A549 (cell line): ENCODE data around the gene SSBP3. TPM values are rescaled to one million over a fixed set of nuclear protein-coding genes. Genes with fewer than 3 reads are reported as not detected.

Source experiments
- ATAC-seq, 2 experiments: fragments of 200-7000 bp in 1 of 2; fragments of >200 bp in 1 of 2; cut with Nextera tagmentation in 1 of 2; cut with Tn5 transposase in 1 of 2; 3 replicates each; pipeline versions ENCODE4 v1.8.0 to v1.9.1; 2018 to 2020; ENCODE audit warnings: mild to moderate bottlenecking in 1 of 2, moderate library complexity in 1 of 2
- CTCF ChIA-PET: fragments of 300-600 bp; sonication (Branson Sonifier 250); formaldehyde crosslinking; extraction: SDS; loops from one replicate; lab custom pipeline; 2021; ENCODE audit warnings: antibody characterized with exemption, inconsistent platforms; lab: Yijun Ruan, JAX
- POLR2A ChIA-PET: fragments of 350-600 bp; formaldehyde crosslinking; extraction: SDS; loops from one replicate; lab custom pipeline; 2021; ENCODE audit warnings: antibody characterized with exemption, inconsistent platforms; lab: Yijun Ruan, JAX
- DNase-seq, 2 experiments: peaks; one replicate each; pipeline versions ENCODE4 v3.0.0 to v3.0.0-alpha.2; 2011 to 2016; ENCODE audit warnings: low read depth in 1 of 2, low spot score in 1 of 2
- FAIRE-seq: peaks from 2 replicates; lab custom pipeline; 2011; peaks lifted over from hg19 to GRCh38; lab: Jason Lieb, UNC
- H3K27ac ChIP-seq, 2 experiments: fragments of >200 bp; sonication (Bioruptor Twin); formaldehyde crosslinking; 3 replicates each; pipeline ENCODE4 v1.5.1; 2016 to 2017
- H3K4me1 ChIP-seq: fragments of >200 bp; sonication (Bioruptor Twin); formaldehyde crosslinking; 3 replicates; pipeline ENCODE4 v1.6.1; 2016
- H3K4me2 ChIP-seq: fragments of >200 bp; sonication (Bioruptor Twin); formaldehyde crosslinking; 3 replicates; pipeline ENCODE4 v1.6.1; 2016
- H3K4me3 ChIP-seq: fragments of >200 bp; sonication (Bioruptor Twin); formaldehyde crosslinking; 3 replicates; pipeline ENCODE4 v1.5.1; 2016
- H3K9me3 ChIP-seq: fragments of >200 bp; sonication (Bioruptor Twin); formaldehyde crosslinking; 3 replicates; pipeline ENCODE4 v1.6.1; 2016
- ATOH8 ChIP-seq: fragments of 250-450 bp; sonication (Bioruptor Pico); IDR thresholded peaks from 2 replicates; pipeline ENCODE4 v1.5.0; 2020; ENCODE audit warnings: low read depth, mild to moderate bottlenecking, moderate library complexity
- BHLHE40 ChIP-seq: IDR thresholded peaks from 2 replicates; pipeline ENCODE4 v1.6.1; 2012; ENCODE audit warnings: low read depth, low read length, inconsistent platforms
- CEBPB ChIP-seq, 2 experiments: fragments of >200 bp in 1 of 2; sonication (Bioruptor Twin) in 1 of 2; formaldehyde crosslinking in 1 of 2; IDR thresholded peaks; 2 replicates each; pipeline ENCODE4 v1.6.1; 2012 to 2016
- CHD2 ChIP-seq: fragments of 150-350 bp; IDR thresholded peaks from 2 replicates; pipeline ENCODE4 v1.6.1; 2014; ENCODE audit warnings: low read length; ENCODE audit not compliant: partially characterized antibody
- ESRRA ChIP-seq: fragments of 150-350 bp; IDR thresholded peaks from 2 replicates; pipeline ENCODE4 v1.6.1; 2014; ENCODE audit warnings: mild to moderate bottlenecking, low read length, borderline replicate concordance
- FOSL2 ChIP-seq, 2 experiments: fragments of 450-650 bp in 1 of 2; fragments of >200 bp in 1 of 2; sonication (Bioruptor Twin) in 1 of 2; formaldehyde crosslinking; IDR thresholded peaks; 2 replicates each; pipeline versions ENCODE4 v1.5.0 to v1.6.1; 2016 to 2020; ENCODE audit warnings: mild to moderate bottlenecking in 1 of 2, moderate library complexity in 1 of 2
- HES2 ChIP-seq: fragments of >200 bp; sonication (Bioruptor Twin); formaldehyde crosslinking; IDR thresholded peaks from 2 replicates; pipeline ENCODE4 v1.6.1; 2016
- HOXB13 ChIP-seq: fragments of 250-450 bp; sonication (Bioruptor Pico); IDR thresholded peaks from 2 replicates; pipeline ENCODE4 v1.5.0; 2020; ENCODE audit warnings: low read depth, mild to moderate bottlenecking, moderate library complexity
- KDM5A ChIP-seq: fragments of 200-600 bp; sonication (generic); IDR thresholded peaks from 2 replicates; pipeline ENCODE4 v1.6.1; 2016; ENCODE audit warnings: antibody characterized with exemption, mild to moderate bottlenecking
- MAX ChIP-seq: IDR thresholded peaks from 2 replicates; pipeline ENCODE4 v1.6.1; 2012
- MAZ ChIP-seq: fragments of 150-350 bp; IDR thresholded peaks from 2 replicates; pipeline ENCODE4 v1.6.1; 2014; ENCODE audit warnings: antibody characterized with exemption, low read depth, low read length, borderline replicate concordance
- NPAS2 ChIP-seq: fragments of 250-450 bp; sonication (Bioruptor Pico); IDR thresholded peaks from 2 replicates; pipeline ENCODE4 v1.8.0; 2022; ENCODE audit warnings: mild to moderate bottlenecking, moderate library complexity, borderline replicate concordance
- NR3C1 ChIP-seq: fragments of >200 bp; sonication (Bioruptor Twin); formaldehyde crosslinking; IDR thresholded peaks from 3 replicates; pipeline ENCODE4 v1.6.1; 2017
- PBX3 ChIP-seq: IDR thresholded peaks from 2 replicates; pipeline ENCODE4 v1.6.1; 2012
- RARB ChIP-seq: fragments of 250-450 bp; sonication (Bioruptor Pico); IDR thresholded peaks from 2 replicates; pipeline ENCODE4 v1.8.0; 2021; ENCODE audit warnings: mild to moderate bottlenecking, moderate library complexity
- REST ChIP-seq: fragments of 200-600 bp; sonication (generic); IDR thresholded peaks from 2 replicates; pipeline ENCODE4 v1.6.1; 2016; ENCODE audit warnings: antibody characterized with exemption, mild to moderate bottlenecking, moderate library complexity
- SMC3 ChIP-seq: fragments of >200 bp; sonication (Bioruptor Twin); formaldehyde crosslinking; IDR thresholded peaks from 3 replicates; pipeline ENCODE4 v1.6.1; 2018; ENCODE audit warnings: inconsistent platforms
- TFCP2L1 ChIP-seq: fragments of 250-450 bp; sonication (Bioruptor Pico); IDR thresholded peaks from 2 replicates; pipeline ENCODE4 v1.5.0; 2021; ENCODE audit warnings: mild to moderate bottlenecking
- TP53 ChIP-seq: fragments of 250-450 bp; sonication (Bioruptor Pico); IDR thresholded peaks from 2 replicates; pipeline ENCODE4 v1.5.0; 2021; ENCODE audit warnings: mild to moderate bottlenecking, moderate library complexity
- USF2 ChIP-seq: fragments of 450-650 bp; IDR thresholded peaks from 2 replicates; pipeline ENCODE4 v1.6.1; 2014; ENCODE audit warnings: antibody characterized with exemption
- ZFP36 ChIP-seq: fragments of 450-650 bp; IDR thresholded peaks from 2 replicates; pipeline ENCODE4 v1.6.1; 2014; ENCODE audit warnings: borderline replicate concordance; ENCODE audit not compliant: partially characterized antibody
- ZSCAN20 ChIP-seq: fragments of 250-450 bp; sonication (Bioruptor Pico); IDR thresholded peaks from 2 replicates; pipeline ENCODE4 v1.8.0; 2022; ENCODE audit warnings: mild to moderate bottlenecking, moderate library complexity
- WGBS: methylation state at CpG from one replicate; pipeline ENCODE4 v1.1.6; 2017; ENCODE audit errors: missing lambda C conversion rate; 5-methylcytosine and 5-hydroxymethylcytosine counted together
- polyA plus RNA-seq, 4 experiments: library from polyadenylated mRNA; depleted of rRNA in 3 of 4; stranded (reverse); fragments of >200 nt; fragmentation: RNase III in 1 of 4; extraction: RNeasy Plus Mini Kit Qiagen cat#74134 plus additional on column Dnase treatment in 1 of 4; gene quantifications; 2 replicates in 3 of 4; 3 replicates in 1 of 4; pipeline ENCODE4 v1.2.3, GENCODE V29; 2011 to 2017

SSBP3 gene
- polyA plus RNA-seq, 2 of the 4 experiments (the other 2 are of a cell fraction), result 7.2 to 9.1 TPM

GRCh38 chr1:54331091-54331772 lies 75.0 kb downstream of the SSBP3 start:
- WGBS, result 86% methylated on average over 10 of the region's 12 CpGs
- H3K4me2 ChIP-seq, result no peak overlapping the region
- ChIA-PET CTCF (no interaction called here), POLR2A (no interaction called here)
- TF ChIP-seq BHLHE40, result no peak
- TF ChIP-seq NPAS2 (CRISPR knock-in tag), result no peak
- TF ChIP-seq PBX3, result no peak
- H3K4me1 ChIP-seq, result no peaks in the 10 kb centered on the region
- FAIRE-seq (no peak), ATAC-seq (no peak), DNase-seq (no peak)
- H3K27ac ChIP-seq, result no peak overlapping the region
- H3K4me3 ChIP-seq, result no peak overlapping the region
- no peaks in the 10 kb centered on the region for H3K9me3 ChIP-seq

GRCh38 chr1:54329312-54330003 lies 76.7 kb downstream of the SSBP3 start:
- FAIRE-seq (no peak), DNase-seq (no peak), ATAC-seq (no peak)
- no peak overlapping the region for H3K4me3 ChIP-seq
- WGBS, result 75% methylated on average over 4 of the region's 5 CpGs
- no peaks in the 10 kb centered on the region for H3K9me3 ChIP-seq
- no peak overlapping the region for H3K27ac ChIP-seq
- CTCF ChIA-PET, result no interaction called here
- H3K4me2 ChIP-seq, result no peak overlapping the region
- TF ChIP-seq CHD2 (no peak), HES2 (no peak), NR3C1 (no peak), MAX (no peak), ESRRA (no peak), REST (no peak), ATOH8 (CRISPR knock-in tag) (no peak), ZFP36 (no peak), FOSL2 (IDR thresholded peaks at IDR 0.05) (no peak), FOSL2 (CRISPR knock-in tag; IDR thresholded peaks at IDR 0.05) (no peak), MAZ (no peak)
- H3K4me1 ChIP-seq, result no peaks in the 10 kb centered on the region
- POLR2A ChIA-PET, result no interaction called here

GRCh38 chr1:54328066-54328636 lies 78.0 kb downstream of the SSBP3 start:
- ATAC-seq, result no peak
- TF ChIP-seq RARB, result no peak
- TF ChIP-seq TP53, result no peak
- TF ChIP-seq BHLHE40, result no peak
- TF ChIP-seq ESRRA, result no peak
- TF ChIP-seq USF2, result no peak
- TF ChIP-seq ZSCAN20 (CRISPR knock-in tag), result no peak
- no peak for TF ChIP-seq CEBPB (IDR thresholded peaks at IDR 0.05)
- no peak for TF ChIP-seq HOXB13 (CRISPR knock-in tag)
- no peak for TF ChIP-seq TFCP2L1 (CRISPR knock-in tag)
- TF ChIP-seq SMC3, result no peak
- no peak for TF ChIP-seq KDM5A
- TF ChIP-seq MAZ, result no peak
- no peak for DNase-seq
- Histone ChIP-seq H3K27ac (no peak overlapping the region), H3K4me3 (no peak overlapping the region), H3K4me1 (no peaks in the 10 kb centered on the region), H3K9me3 (no peaks in the 10 kb centered on the region), H3K4me2 (no peak overlapping the region)
- 85% methylated on average over 7 of the region's 12 CpGs for WGBS
- CTCF ChIA-PET, result interaction anchor here (0.6 kb wide), 1 partner anchor 37 kb away, joined by 3 read pairs; no protein-coding TSS in a partner anchor
- POLR2A ChIA-PET, result no interaction called here
- no peak for FAIRE-seq
